ENCODE results near the gene ABL1.
"Not testable (repeated sequence)": the region's sequence is repeated elsewhere in the genome, so short reads cannot be mapped to it uniquely, and the experiment has no call there.

The ABL1 gene

GRCh38 chr9:130834371-130835336 is at the start of gene ABL1:
TSS of gene ABL1 (plus strand) at chr9:130835254. CDS start at chr9:130835447, 193 bp downstream.
- in situ Hi-C loops (cut with MboI; ENCODE audit: low pct_unique_long_range_greater_than_20kb, low sequenced_read_pairs, unreplicated experiment) = no loop called here
- TF ChIP-seq, protein P1, sequence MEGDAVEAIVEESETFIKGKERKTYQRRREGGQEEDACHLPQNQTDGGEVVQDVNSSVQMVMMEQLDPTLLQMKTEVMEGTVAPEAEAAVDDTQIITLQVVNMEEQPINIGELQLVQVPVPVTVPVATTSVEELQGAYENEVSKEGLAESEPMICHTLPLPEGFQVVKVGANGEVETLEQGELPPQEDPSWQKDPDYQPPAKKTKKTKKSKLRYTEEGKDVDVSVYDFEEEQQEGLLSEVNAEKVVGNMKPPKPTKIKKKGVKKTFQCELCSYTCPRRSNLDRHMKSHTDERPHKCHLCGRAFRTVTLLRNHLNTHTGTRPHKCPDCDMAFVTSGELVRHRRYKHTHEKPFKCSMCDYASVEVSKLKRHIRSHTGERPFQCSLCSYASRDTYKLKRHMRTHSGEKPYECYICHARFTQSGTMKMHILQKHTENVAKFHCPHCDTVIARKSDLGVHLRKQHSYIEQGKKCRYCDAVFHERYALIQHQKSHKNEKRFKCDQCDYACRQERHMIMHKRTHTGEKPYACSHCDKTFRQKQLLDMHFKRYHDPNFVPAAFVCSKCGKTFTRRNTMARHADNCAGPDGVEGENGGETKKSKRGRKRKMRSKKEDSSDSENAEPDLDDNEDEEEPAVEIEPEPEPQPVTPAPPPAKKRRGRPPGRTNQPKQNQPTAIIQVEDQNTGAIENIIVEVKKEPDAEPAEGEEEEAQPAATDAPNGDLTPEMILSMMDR (IDR thresholded peaks at IDR 0.05; ENCODE audit: extremely low read depth, insufficient read depth, missing control alignments) = no peak
- peak; percentile 89 for DNase-seq (ENCODE audit: low spot score)

GRCh38 chr9:130785940-130786508 is 49.0 kb upstream of the ABL1 start:
- no peak for DNase-seq (ENCODE audit: low spot score)
- in situ Hi-C loops (cut with MboI; ENCODE audit: low pct_unique_long_range_greater_than_20kb, low sequenced_read_pairs, unreplicated experiment) = no loop called here

DNA sequence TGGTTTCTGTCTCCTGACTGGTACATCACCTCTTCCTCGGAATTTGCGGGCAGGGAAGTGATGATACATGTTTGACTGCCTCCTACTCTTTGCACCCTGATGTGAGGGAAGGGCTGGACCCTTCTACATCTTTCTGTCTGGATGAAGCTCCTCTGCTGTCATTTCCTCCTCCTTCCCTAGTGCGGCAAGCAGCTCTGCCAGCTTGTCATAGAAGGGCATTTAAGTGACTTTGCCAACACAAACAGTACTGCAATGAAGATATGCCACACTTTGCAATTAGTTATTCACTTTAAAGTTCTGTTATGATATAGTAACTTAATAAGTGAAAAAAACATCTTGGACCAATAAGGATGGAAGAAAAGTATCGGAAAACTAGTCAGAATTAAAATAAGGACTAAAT is 48.5 kb upstream of the ABL1 start:
- DNase-seq (ENCODE audit: low spot score) = no peak
- in situ Hi-C loops (cut with MboI; ENCODE audit: low pct_unique_long_range_greater_than_20kb, low sequenced_read_pairs, unreplicated experiment) = no loop called here
- TF ChIP-seq, protein P1 (IDR thresholded peaks at IDR 0.05; ENCODE audit: extremely low read depth, insufficient read depth, missing control alignments) = no peak

More at GRCh38 chr9:130785940-130786508, 49.0 kb upstream of the ABL1 start:
- TF ChIP-seq, protein P1 (IDR thresholded peaks at IDR 0.05; ENCODE audit: extremely low read depth, insufficient read depth, missing control alignments) = no peak

DNA sequence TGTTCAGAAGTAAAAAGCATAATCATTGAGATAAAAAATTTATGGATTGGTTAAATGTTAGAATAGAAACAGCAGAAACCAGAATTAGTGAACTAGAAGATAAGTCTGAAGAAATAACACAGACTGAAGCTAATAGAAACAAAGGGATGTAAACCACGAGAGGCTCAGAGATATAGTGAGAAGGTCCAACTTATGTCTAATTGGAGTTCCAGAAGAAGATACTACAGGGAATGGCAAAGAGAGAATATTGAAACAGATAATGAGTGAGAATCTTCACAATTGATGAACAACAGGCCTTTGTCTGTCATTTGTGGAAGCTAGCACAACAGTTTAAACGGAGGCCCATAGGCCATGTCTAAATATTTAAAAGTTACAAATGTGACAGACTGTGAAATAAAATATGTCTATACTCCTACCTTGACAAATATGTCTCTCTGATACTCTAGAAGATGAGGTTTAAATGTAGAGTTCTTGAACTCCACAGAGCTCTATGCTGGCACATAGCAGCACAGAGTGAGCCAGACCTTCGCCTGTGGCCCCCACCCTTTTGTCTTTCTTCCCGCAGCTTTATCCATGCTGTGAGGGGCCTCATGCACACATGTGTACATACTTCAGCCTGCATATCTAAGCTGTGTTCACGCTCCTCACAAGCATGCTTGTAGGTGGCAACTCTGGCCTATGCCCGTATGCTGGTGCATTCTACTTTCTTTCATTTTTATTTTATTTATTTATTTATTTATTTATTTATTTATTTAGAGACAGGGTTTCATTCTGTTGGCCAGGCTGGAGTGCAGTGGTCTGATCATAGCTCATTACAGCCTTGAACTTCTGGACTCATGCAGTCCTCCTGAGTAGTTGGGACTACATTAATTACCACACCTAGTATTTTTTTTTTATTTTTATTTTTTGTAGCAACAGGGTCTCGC is 45.0 kb upstream of the ABL1 start:
- in situ Hi-C loops (cut with MboI; ENCODE audit: low pct_unique_long_range_greater_than_20kb, low sequenced_read_pairs, unreplicated experiment) = no loop called here
- DNase-seq (ENCODE audit: low spot score) = no peak
- TF ChIP-seq, protein P1 (IDR thresholded peaks at IDR 0.05; ENCODE audit: extremely low read depth, insufficient read depth, missing control alignments) = no peak

GRCh38 chr9:130791303-130791894 is 43.7 kb upstream of the ABL1 start:
- no peak for DNase-seq (ENCODE audit: low spot score)
- in situ Hi-C loops (cut with MboI; ENCODE audit: low pct_unique_long_range_greater_than_20kb, low sequenced_read_pairs, unreplicated experiment) = no loop called here
- TF ChIP-seq, protein P1 (IDR thresholded peaks at IDR 0.05; ENCODE audit: extremely low read depth, insufficient read depth, missing control alignments) = no peak

GRCh38 chr9:130793589-130793988 is 41.5 kb upstream of the ABL1 start:
- DNase-seq (ENCODE audit: low spot score) = no peak
- in situ Hi-C loops (cut with MboI; ENCODE audit: low pct_unique_long_range_greater_than_20kb, low sequenced_read_pairs, unreplicated experiment) = no loop called here
- TF ChIP-seq, protein P1 (IDR thresholded peaks at IDR 0.05; ENCODE audit: extremely low read depth, insufficient read depth, missing control alignments) = no peak

- DNase-seq (ENCODE audit: low spot score); in situ Hi-C loops (cut with MboI; ENCODE audit: low pct_unique_long_range_greater_than_20kb, low sequenced_read_pairs, unreplicated experiment): not testable (repeated sequence)
Observed at GRCh38 chr9:130794021-130794420, 41.0 kb upstream of the ABL1 start.

DNA sequence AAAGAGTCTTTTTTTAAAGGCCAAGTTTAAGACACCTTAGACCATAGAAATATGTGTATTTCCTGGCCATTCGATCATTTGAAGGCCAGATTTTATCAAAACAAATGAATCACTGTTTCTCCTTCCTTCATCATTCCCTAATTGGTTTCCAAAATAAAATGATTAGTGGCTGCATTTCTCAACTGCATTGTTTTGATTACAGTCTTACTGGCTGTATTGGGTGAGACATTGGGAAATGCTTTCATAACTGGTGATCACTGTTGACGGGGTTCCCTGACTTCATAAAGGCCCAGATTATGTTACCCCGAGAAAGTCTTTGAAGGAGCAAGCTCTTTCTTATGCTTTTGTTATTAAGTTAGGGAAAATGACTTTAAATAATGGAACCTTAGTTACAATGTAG is 40.6 kb upstream of the ABL1 start:
- DNase-seq (ENCODE audit: low spot score); in situ Hi-C loops (cut with MboI; ENCODE audit: low pct_unique_long_range_greater_than_20kb, low sequenced_read_pairs, unreplicated experiment): not testable (repeated sequence)

Data from GM13977 (cell line).